ENCODE results near the gene PRM3.
"Not testable (repeated sequence)": the region's sequence is repeated elsewhere in the genome, so short reads cannot be mapped to it uniquely, and the experiment has no call there.

PRM3 gene

DNA sequence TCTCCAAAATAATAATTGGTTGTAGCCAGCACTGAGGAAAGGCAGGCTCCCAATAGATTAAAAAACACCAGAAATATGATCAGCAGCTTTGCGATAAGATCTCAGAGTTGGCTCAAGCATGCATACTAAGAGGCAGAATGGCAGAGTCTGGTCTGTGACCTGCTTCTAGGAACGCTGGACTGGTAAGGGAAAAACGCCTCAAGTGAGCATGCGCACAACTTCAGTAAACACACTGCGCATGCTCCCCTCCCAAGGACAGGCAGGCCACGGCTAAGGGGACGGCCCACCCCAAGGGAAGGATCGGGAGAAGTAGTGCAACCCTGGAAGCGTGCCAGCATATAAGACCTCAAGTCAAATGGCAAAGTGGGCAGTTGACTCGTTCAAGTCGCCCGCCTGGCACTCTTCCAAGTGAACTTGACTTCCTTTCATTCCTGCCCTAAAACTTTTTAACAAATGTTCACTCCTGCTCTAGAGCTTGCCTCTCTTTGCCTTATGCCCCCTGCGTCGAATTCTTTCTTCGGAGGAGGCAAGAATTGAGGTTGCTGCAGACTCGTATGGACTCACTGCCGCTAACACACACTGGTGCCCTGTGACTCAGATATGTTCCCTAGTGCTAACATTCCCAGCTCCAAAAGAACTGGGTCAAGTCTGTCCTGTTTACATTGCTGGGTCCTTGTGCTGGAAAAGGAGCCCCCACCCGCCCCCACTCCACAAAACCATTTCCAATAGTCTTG lies 30.1 kb upstream of the PRM3 start:
- DNase-seq (ENCODE audit: low read depth): no peak

GRCh38 chr16:11302977-11303376 lies 29.5 kb upstream of the PRM3 start:
- no peak for DNase-seq (ENCODE audit: low read depth)

DNA sequence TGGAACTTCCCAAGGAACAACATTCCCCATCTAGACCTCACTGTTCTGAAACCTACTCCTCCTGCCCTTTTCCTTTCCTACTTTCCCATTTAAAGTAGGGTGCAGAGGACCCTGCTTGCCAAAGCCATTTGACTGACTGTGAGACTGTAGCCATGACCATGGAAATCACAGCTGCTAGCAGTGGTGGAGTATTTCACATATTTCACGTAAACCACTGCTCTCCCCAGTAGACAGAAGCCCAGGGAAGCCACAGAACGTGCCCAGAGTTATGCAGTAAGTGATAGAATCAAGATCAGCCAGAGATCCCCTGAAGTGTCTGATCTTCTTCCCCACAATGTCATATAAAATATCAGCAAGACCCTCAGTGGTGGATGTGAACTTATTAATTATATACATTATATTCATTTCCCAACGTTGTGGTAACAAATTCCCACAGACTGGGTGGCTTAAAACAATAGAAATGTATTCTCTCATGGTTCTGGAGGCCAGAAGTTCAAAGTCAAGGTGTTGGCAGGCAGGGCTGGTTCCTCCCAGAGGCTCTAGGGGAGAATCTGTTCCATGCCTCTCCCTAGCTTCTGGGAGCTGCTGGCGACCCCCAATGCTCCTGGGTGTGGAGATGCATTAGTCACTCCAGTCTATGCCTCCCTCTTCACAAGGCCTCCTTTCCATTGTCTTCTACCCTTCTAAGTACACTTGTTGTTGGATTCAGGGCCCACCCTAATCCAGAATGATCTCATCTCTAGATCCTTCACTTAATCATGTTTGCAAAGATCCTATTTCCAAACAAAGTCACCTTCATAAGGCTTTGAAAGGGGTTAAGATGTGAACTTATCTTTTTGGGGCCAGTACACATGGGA lies 28.4 kb upstream of the PRM3 start:
- DNase-seq (ENCODE audit: low read depth): no peak

- no peak for DNase-seq (ENCODE audit: low read depth)
Observed at GRCh38 chr16:11300560-11300892, 27.1 kb upstream of the PRM3 start.

GRCh38 chr16:11299865-11300559 lies 26.6 kb upstream of the PRM3 start:
- no peak for DNase-seq (ENCODE audit: low read depth)

- DNase-seq (ENCODE audit: low read depth): not testable (repeated sequence)
Observed at GRCh38 chr16:11298950-11299547, 25.6 kb upstream of the PRM3 start.

DNA sequence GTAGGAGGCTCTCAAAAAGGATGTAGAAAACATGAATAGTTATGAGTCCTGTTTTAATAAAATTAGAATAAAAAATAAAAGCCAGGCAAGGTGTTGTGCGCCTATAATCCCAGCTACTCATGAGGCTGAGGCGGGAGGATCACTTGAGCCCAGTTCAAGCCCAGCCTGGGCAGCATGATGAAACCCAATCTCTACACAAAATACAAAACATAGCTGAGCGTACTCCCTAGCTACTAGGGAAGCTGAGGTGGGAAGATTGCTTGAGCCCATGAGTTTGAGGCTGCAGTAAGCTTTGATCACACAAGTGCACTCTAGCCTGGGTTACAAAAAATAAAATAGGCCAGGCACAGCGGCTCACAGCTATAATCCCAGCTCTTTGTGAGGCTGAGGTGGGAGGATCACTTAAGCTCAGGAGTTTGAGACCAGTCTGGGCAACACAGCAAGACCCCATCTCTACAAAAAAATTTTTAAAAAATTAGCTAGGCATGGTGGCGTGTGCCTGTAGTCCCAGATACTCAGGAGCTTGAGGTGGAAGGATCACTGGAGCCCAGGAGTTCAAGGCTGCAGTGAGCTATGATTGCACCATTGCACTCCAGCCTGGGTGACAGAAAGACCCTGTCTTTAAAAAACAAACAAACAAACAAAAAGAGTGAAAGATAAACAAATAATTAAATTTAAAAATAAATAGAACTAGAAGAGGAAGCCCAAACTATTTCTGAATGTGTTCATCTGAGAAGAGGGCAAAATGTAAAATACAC lies 24.9 kb upstream of the PRM3 start:
- no peak for DNase-seq (ENCODE audit: low read depth)

DNA sequence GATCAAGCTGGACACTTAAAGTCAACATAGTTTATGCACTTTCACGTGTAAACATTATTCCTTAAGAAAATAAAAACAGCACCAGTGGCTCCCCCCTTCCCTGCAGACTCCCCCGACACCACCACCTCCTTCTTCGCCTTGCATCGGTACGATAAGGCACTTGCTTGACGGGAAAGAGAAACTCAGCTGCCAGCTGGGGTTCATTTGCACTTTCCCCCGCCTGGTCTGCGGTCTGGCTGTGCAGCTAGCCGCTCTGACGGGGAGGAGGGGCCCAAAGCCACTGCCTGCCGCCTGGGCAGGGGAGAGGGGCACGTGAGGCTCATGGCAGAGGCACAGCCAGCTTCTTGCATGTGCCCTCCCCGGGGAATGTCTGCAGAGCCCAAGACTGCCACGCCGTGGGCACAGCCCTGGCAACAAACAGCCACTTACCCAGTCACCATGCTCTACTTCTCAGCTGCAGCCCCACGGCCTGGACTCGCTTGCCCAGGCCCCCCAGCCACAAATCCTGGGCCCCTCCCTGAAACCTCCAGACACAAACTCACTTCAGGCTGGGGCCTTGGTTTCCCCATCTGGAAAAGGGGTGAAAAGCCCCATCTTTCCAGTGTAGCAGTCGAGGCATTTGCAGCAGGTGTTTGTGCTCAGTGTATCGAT lies 24.2 kb upstream of the PRM3 start:
- DNase-seq (ENCODE audit: low read depth): no peak

DNA sequence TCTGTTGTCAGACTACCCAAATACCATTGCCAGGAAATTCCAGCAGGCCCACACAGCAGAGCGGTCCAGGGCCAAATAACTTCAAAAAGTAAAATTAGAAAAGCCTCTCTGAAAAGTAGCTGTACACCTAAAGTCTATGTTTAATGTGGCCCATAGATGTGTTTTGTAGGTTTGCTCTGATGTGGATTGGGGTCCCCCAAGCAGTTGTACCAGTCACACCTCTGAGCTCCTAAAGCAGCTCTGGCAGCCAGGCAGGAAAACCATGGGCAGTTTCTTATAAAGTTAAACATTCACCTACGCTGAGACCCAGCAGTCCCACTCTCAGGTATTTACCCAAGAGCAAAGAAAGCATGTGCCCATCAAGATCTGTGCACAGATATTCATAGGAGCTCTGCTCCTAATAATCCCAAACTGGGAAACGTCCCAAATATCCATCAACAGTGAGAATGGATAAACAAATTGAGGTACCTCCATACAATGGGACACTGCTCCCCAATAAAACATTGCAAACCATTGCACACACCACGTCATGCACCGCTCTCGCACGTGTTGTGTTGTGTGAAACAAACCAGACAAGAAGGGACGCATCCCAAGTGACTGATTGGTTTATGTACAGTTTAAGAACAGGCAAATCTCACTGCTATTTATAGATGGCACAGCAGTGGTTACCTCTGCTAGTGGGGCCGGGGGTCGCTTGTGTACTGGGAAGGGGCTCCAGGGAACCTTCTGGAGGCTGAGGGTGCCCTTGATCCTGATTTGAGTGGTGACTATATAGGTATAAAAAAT lies 23.5 kb upstream of the PRM3 start:
- no peak for DNase-seq (ENCODE audit: low read depth)

DNA sequence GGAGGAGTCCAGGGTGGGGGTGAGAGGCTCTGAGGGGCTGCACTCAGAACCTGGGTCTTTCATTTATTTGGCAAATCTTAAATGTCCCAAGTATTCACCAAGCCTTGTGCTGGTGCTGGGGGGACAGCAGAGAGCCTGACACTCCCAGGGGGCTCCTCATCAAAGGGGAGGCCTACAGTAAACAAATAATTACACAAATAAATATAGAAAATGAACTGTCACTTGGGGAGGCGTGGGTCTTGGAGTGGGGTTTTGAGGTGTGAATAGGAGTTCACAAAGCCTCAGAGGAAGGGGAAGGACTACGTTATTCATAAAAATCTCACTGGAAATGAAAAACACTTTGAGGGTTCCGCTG lies 22.9 kb upstream of the PRM3 start:
- no peak for DNase-seq (ENCODE audit: low read depth)

- no peak for DNase-seq (ENCODE audit: low read depth)
Observed at GRCh38 chr16:11295672-11296071, 22.2 kb upstream of the PRM3 start.

DNA sequence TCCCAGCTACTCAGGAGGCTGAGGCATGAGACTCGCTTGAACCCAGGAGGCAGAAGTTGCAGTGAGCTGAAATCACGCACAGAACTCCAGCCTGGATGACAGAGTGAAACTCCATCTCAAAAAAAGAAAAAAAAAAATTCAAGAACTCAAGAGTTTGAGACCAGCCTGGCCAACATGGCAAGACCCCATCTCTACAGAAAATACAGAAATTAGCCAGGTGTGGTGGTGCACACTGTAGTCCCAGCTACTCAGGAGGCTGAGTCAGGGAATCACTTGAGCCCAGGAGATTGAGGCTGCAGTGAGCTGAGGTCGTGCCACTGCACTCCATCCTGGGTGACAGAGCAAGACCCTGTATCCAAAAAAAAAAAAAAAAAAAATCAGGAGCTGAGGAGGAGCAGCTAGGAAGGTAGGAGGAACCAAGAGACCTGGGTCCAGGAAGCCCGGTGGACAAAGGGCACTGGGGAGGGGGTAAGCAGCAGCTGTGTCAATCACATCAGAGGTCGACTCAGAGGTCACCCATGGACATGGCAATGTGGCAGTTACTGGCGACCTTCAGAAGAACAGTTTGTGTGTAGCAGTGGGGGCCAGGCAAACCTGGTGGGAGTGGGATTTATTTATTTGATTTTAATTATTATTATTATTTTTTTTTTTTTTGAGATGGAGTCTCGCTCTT lies 18.8 kb upstream of the PRM3 start:
- no peak for DNase-seq (ENCODE audit: low read depth)

DNA sequence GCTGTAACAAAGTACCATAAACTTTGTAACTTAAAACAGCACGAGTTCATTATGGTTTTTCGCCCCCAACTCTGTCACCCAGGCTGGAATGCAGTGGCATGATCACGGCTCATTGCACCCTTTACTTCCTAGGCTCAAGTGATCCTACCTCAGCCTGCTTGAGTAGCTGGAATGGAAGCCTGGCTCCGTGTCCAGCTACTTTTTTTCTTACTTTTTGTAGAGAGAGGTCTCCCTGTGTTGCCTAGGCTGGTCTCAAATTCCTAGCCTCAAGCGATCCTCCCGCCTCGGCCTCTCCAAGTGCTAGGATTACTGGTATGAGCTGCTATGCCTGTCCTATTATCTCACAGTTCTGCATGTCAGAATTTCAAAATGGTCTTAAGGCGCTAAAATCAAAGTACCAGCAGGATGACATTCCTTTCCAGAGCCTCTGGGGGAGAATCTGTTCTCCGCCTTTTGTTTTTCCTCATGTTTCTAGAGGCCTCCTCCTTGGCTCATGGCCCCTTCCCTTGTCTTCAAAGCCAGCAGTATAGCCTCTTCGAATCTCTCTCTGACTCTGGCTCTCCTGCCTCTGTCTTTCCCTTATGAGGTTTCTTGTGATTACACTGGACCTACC lies 17.8 kb upstream of the PRM3 start:
- DNase-seq (ENCODE audit: low read depth): no peak

GRCh38 chr16:11290102-11290893 lies 16.9 kb upstream of the PRM3 start:
- no peak for DNase-seq (ENCODE audit: low read depth)

DNA sequence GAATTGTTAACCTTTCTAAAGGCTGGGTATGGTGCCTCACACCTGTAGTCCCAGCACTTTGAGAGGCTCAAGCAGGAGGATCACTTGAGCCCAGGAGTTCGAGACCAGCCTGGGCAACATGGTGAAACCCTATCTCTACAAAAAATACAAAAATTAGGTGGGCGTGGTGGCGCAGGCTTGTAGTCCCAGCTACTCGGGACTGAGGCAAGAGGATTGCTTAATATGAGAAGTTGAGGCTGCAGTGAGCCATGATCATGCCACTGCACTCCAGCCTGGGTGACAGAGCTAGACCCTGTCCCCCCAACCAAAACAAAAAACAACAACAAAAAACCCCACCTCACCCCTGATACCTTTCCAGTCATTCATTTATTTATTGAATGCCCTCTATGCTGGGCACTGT lies 16.3 kb upstream of the PRM3 start:
- DNase-seq (ENCODE audit: low read depth): not testable (repeated sequence)

DNA sequence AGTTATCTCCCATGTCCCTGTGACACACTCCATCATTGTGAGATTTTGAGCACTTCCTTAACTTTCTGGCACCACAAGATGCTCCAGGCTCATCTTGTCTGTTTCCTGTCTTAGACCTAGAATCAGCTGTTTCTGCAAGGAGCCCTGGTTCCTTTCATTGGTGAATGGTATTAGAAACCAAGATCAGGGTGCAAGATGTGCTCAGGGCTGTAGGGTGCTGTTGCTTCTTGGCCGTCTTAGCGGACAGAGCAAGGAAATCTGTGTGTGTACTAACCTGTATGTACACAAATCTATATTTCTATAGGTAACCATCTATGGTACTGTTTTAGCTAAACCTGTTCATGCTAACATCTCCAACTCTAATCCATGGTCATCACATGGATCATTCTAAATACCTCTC lies 15.8 kb upstream of the PRM3 start:
- no peak for DNase-seq (ENCODE audit: low read depth)

- no peak for DNase-seq (ENCODE audit: low read depth)
Observed at GRCh38 chr16:11285842-11286241, 12.4 kb upstream of the PRM3 start.

- peak; percentile 9 for DNase-seq (ENCODE audit: low read depth)
Observed at GRCh38 chr16:11283820-11284248, 10.4 kb upstream of the PRM3 start.
